Hematopoietic multipotent progenitor cell treated with erythropoietin and hydrocortisone succinate and interleukin-3 and kit ligand, for 4 days (in vitro differentiated cells): ENCODE results near the gene ZMYND19.
"Not testable (repeated sequence)": the region's sequence is repeated elsewhere in the genome, so short reads cannot be mapped to it uniquely, and the experiment has no call there.

Source experiments
- DNase-seq: peaks from one replicate; pipeline ENCODE4 v3.0.0-alpha.2; 2015

Gene ZMYND19

GRCh38 chr9:137553654-137554053, 36.7 kb downstream of the ZMYND19 start:
- not testable (repeated sequence) for DNase-seq

GRCh38 chr9:137552022-137552768, 38.1 kb downstream of the ZMYND19 start:
- peak; percentile 64 for DNase-seq

- DNase-seq: peak; percentile 96
Measured at GRCh38 chr9:137551264-137552021, 38.9 kb downstream of the ZMYND19 start, which contains the start of gene MRPL41. Gene MRPL41, plus strand, starts transcription at chr9:137551879. Its CDS starts 203 bp downstream, at chr9:137552082.

- not testable (repeated sequence) for DNase-seq
Measured at GRCh38 chr9:137550958-137551263, 39.4 kb downstream of the ZMYND19 start.

GRCh38 chr9:137550231-137550621, 40.1 kb downstream of the ZMYND19 start, which contains the start of gene PNPLA7:
Gene PNPLA7, minus strand, starts transcription at chr9:137550402. Its CDS starts 205 bp downstream, at chr9:137550197.
- DNase-seq: peak; percentile 93

GRCh38 chr9:137547687-137548543, 42.4 kb downstream of the ZMYND19 start:
- DNase-seq: no peak

- no peak for DNase-seq
Measured at GRCh38 chr9:137545123-137545522, 45.2 kb downstream of the ZMYND19 start.

- no peak for DNase-seq
Measured at GRCh38 chr9:137544176-137544760, 46.0 kb downstream of the ZMYND19 start.

- DNase-seq: no peak
Measured at GRCh38 chr9:137543237-137543963, 46.9 kb downstream of the ZMYND19 start.

- DNase-seq: no peak
Measured at GRCh38 chr9:137542486-137542885, 47.8 kb downstream of the ZMYND19 start.

- no peak for DNase-seq
Measured at GRCh38 chr9:137540536-137540935, 49.8 kb downstream of the ZMYND19 start.

- DNase-seq: no peak
Measured at GRCh38 chr9:137538058-137538457, 52.3 kb downstream of the ZMYND19 start.

GRCh38 chr9:137536594-137537131, 53.6 kb downstream of the ZMYND19 start:
- DNase-seq: peak; percentile 84

GRCh38 chr9:137535120-137535428, 55.2 kb downstream of the ZMYND19 start:
- no peak for DNase-seq

GRCh38 chr9:137534256-137535119, 55.8 kb downstream of the ZMYND19 start:
- peak; percentile 92 for DNase-seq

GRCh38 chr9:137532891-137533468, 57.3 kb downstream of the ZMYND19 start:
- DNase-seq: not testable (repeated sequence)
